ENCODE results near the gene SLC35D2.

Gene SLC35D2

GRCh38 chr9:96383165-96383942 is at the start of gene SLC35D2:
Gene SLC35D2, minus strand, starts transcription at chr9:96383711. Its CDS starts 77 bp downstream, at chr9:96383634.
- no peak within 1 kb of the TSS for H3K4me3 ChIP-seq (ENCODE audit: low read depth, low read length)
- no peak for TF ChIP-seq CTCF (IDR thresholded peaks at IDR 0.05; ENCODE audit: low read depth, low read length, missing control alignments)
- no peak for DNase-seq (ENCODE audit: low read depth)

- TF ChIP-seq CTCF (IDR thresholded peaks at IDR 0.05; ENCODE audit: low read depth, low read length, missing control alignments) = no peak
- H3K4me3 ChIP-seq (ENCODE audit: low read depth, low read length) = no peak overlapping the region
- DNase-seq (ENCODE audit: low read depth) = no peak
Measured at GRCh38 chr9:96430377-96430776, 46.9 kb upstream of the SLC35D2 start.

GRCh38 chr9:96429732-96430131 is 46.2 kb upstream of the SLC35D2 start:
- TF ChIP-seq CTCF (IDR thresholded peaks at IDR 0.05; ENCODE audit: low read depth, low read length, missing control alignments) = no peak
- no peak overlapping the region for H3K4me3 ChIP-seq (ENCODE audit: low read depth, low read length)
- DNase-seq (ENCODE audit: low read depth) = no peak

GRCh38 chr9:96425500-96426169 is 42.1 kb upstream of the SLC35D2 start:
- DNase-seq (ENCODE audit: low read depth) = no peak
- TF ChIP-seq CTCF (IDR thresholded peaks at IDR 0.05; ENCODE audit: low read depth, low read length, missing control alignments) = no peak

GRCh38 chr9:96423985-96424336 is 40.5 kb upstream of the SLC35D2 start:
- no peak overlapping the region for H3K4me3 ChIP-seq (ENCODE audit: low read depth, low read length)
- DNase-seq (ENCODE audit: low read depth) = no peak
- TF ChIP-seq CTCF (IDR thresholded peaks at IDR 0.05; ENCODE audit: low read depth, low read length, missing control alignments) = no peak

More at GRCh38 chr9:96425500-96426169, 42.1 kb upstream of the SLC35D2 start:
- no peak overlapping the region for H3K4me3 ChIP-seq (ENCODE audit: low read depth, low read length)

GRCh38 chr9:96423322-96423984 is 39.9 kb upstream of the SLC35D2 start:
- no peak for TF ChIP-seq CTCF (IDR thresholded peaks at IDR 0.05; ENCODE audit: low read depth, low read length, missing control alignments)
- H3K4me3 ChIP-seq (ENCODE audit: low read depth, low read length) = no peak overlapping the region
- DNase-seq (ENCODE audit: low read depth) = no peak
